Sigmoid colon (tissue), 7 donors: ENCODE results near the gene RNF8. TPM values are rescaled to one million over a fixed set of nuclear protein-coding genes. Genes with fewer than 3 reads are reported as not detected.
"Not testable (repeated sequence)": the region's sequence is repeated elsewhere in the genome, so short reads cannot be mapped to it uniquely, and the experiment has no call there.

ENCODE experiments used
- DNase-seq: peaks from one replicate; pipeline ENCODE4 v3.0.0-alpha.2; 2019
- H3K27ac ChIP-seq, 4 donors: fragments of 200-600 bp; sonication (generic); one replicate each; pipeline ENCODE4 v1.5.1; 2016 to 2019; ENCODE audit warnings: mild to moderate bottlenecking in 1 of 4
- H3K27me3 ChIP-seq, 3 donors: fragments of 200-600 bp; sonication (generic); one replicate each; pipeline ENCODE4 v1.5.1; 2019; ENCODE audit warnings: mild to moderate bottlenecking in 1 of 3
- H3K36me3 ChIP-seq, 4 donors: fragments of 200-600 bp; sonication (generic); one replicate each; pipeline ENCODE4 v1.5.1; 2016 to 2019
- H3K4me1 ChIP-seq, 4 donors: fragments of 200-600 bp; sonication (generic); one replicate each; pipeline ENCODE4 v1.5.1; 2017 to 2019
- H3K4me3 ChIP-seq, 4 donors: fragments of 200-600 bp; sonication (generic); one replicate each; pipeline ENCODE4 v1.5.1; 2017 to 2019; ENCODE audit warnings: mild to moderate bottlenecking in 2 of 4, moderate library complexity in 1 of 4
- H3K9me3 ChIP-seq, 4 donors: fragments of 200-600 bp in 3 of 4; sonication (generic) in 3 of 4; one replicate each; pipeline versions ENCODE4 v1.5.1 to v1.6.1; 2013 to 2019
- CTCF ChIP-seq, 4 experiments: fragments of 450-650 bp in 3 of 4; fragments of 200-600 bp in 1 of 4; IDR thresholded peaks; one replicate each; pipeline ENCODE4 v1.5.1; 2016 to 2019; ENCODE audit warnings: antibody characterized with exemption in 4 of 4, mild to moderate bottlenecking in 3 of 4, moderate library complexity in 2 of 4
- EP300 ChIP-seq, 4 donors: sonication (generic); formaldehyde crosslinking; IDR thresholded peaks; one replicate each; pipeline ENCODE4 v1.6.1; 2017; ENCODE audit warnings: antibody characterized with exemption in 4 of 4
- POLR2A ChIP-seq, 2 donors: fragments of 450-650 bp; IDR thresholded peaks; one replicate each; pipeline ENCODE4 v1.6.1; 2016; ENCODE audit warnings: antibody characterized with exemption in 2 of 2, mild to moderate bottlenecking in 2 of 2, moderate library complexity in 2 of 2
- POLR2AphosphoS5 ChIP-seq, 4 donors: sonication (generic); formaldehyde crosslinking; IDR thresholded peaks; one replicate each; pipeline ENCODE4 v1.6.1; 2017; ENCODE audit warnings: antibody characterized with exemption in 4 of 4
- WGBS, 2 donors: extraction: QIAGEN DNeasy Blood & Tissue Kit; methylation state at CpG; one replicate each; pipeline ENCODE4 v1.1.7; 2013; 5-methylcytosine and 5-hydroxymethylcytosine counted together
- intact Hi-C: fragments of 100-400 bp; cut with DNase I; formaldehyde crosslinking; loops from one replicate; pipeline ENCODE4 v1.15.1; 2023
- polyA plus RNA-seq, 3 donors: library from polyadenylated mRNA; stranded (reverse); fragments of 200-250 nt; gene quantifications; one replicate each; pipeline ENCODE4 v1.2.3, GENCODE V29; 2013
- total RNA-seq, 4 donors: library from RNA; depleted of rRNA; stranded (reverse); fragments of >200 nt; gene quantifications; one replicate each; pipeline ENCODE4 v1.1.0, GENCODE V29; 2016
- donor health status: healthy with polysubstance abuse.
- donor health status: Bipolar disorder and iron deficiency.
- donor health status: healthy.

The RNF8 gene
- total and polyA plus RNA-seq, 7 donors: 8.8 to 18.5 (median 11.6) TPM

DNA sequence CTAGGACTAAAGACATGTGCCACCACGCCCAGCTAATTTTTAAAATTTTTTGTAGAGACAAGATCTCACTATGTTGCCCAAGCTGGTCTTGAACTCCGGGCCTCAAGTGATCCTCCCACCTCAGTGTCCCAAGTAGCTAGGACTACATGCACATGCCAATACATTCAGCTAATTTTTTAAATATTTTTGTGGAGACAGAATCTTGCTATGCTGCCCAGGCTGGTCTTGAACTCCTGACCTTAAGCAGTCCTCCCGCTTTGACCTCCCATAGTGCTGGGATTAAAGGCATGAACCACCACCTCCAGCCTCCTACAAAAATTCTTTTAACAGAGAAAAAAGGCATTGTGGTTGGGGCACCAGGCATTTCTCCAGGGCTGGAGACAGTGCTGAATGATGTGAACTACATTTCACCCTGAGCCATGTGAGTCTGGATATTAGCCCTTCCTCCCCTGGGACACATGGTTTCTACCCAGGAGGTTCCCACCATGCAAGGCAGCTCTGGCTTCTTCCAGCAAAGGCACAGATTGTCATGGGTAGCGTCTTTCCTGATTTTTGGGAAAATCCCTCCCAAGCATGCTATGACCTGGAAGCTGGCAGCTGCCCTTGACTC, 42.9 kb downstream of the RNF8 start:
- H3K4me1 ChIP-seq: no peaks in the 10 kb centered on the region
- intact Hi-C loops: no loop called here
- H3K4me3 ChIP-seq: no peak overlapping the region
- peaks cover 0 to 18% (median 0%) of the 10 kb centered on the region in 4 donors for H3K36me3 ChIP-seq
- TF ChIP-seq CTCF (IDR thresholded peaks at IDR 0.05) (no peak), EP300 (IDR thresholded peaks at IDR 0.05) (no peak)
- 91 to 93% methylated on average over 4 of the region's 4 CpGs for WGBS, 2 donors
- H3K27me3 ChIP-seq: no peaks in the 10 kb centered on the region
- H3K27ac ChIP-seq: no peak overlapping the region
- H3K9me3 ChIP-seq: no peaks in the 10 kb centered on the region
- DNase-seq: no peak

DNA sequence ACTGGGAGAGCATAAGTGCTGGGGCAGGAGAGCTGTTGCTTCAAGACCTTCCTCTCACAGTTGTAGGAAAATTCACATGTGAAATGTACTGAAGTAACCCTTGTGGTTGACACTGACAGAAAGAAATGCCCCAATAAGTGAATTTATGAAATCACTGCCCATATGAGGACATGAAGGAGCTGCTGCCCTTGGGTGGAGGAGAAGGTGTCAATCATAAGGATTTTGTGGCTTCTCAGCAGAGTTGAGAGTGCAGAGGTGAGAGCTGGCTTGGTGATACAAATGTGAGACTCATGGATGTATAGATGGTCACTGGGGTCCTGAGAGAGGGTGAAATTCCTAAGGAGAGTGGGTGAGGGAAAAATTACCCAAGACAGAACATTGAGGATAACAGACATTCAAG, 45.3 kb downstream of the RNF8 start:
- intact Hi-C loops: no loop called here
- Histone ChIP-seq H3K4me3 (no peak overlapping the region), H3K27ac (no peak overlapping the region), H3K27me3 (no peaks in the 10 kb centered on the region), H3K36me3 (no peaks in the 10 kb centered on the region), H3K9me3 (no peaks in the 10 kb centered on the region), H3K4me1 (no peaks in the 10 kb centered on the region)
- no peak for DNase-seq
- TF ChIP-seq EP300 (IDR thresholded peaks at IDR 0.05): no peak
- TF ChIP-seq POLR2A (IDR thresholded peaks at IDR 0.05): no peak
- TF ChIP-seq POLR2AphosphoS5 (IDR thresholded peaks at IDR 0.05): no peak
- no peak for TF ChIP-seq CTCF (IDR thresholded peaks at IDR 0.05)

DNA sequence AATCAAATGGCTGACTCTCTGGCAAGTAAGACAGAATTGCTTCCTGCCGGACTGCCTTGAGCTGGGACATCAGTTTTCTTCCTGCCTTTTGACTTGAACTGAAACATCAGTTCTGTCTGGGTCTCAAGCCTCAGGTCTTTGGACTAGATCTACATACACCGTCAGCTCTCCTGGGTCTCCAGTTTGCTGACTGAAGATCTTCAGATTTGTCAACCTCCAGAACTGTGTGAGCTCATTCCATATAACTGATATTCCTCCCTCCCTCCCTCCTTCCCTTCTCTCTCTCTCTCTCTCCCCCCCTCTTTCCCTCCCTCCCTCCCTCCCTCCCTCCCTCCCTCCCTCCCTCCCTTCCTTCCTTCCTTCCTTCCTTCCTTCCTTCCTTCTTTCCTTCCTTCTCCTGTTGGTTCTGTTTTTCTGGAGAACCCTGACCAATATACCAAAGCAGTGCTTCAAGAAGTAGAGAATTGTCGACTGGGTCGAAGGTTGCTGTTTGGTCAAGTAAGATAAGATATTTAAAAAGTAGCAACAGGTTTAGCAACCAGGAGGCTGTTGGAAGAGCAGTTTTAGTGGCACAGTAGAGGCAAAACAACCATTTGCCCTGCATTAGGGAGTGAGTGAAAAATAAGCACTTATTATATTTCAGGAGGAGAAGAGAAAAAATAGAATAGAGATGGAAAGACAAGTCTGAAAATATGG, 46.2 kb downstream of the RNF8 start:
- H3K9me3 ChIP-seq: no peaks in the 10 kb centered on the region
- 50 to 61% methylated on average over 4 of the region's 4 CpGs for WGBS, 2 donors
- intact Hi-C loops: no loop called here

GRCh38 chr6:37401658-37402057, 47.9 kb downstream of the RNF8 start:
- H3K27me3 ChIP-seq, H3K4me1 ChIP-seq, DNase-seq, H3K4me3 ChIP-seq, intact Hi-C loops, H3K9me3 ChIP-seq, H3K36me3 ChIP-seq, H3K27ac ChIP-seq: not testable (repeated sequence)

More for the DNA sequence above, 46.2 kb downstream of the RNF8 start:
- DNase-seq: no peak
- Histone ChIP-seq H3K4me1 (no peaks in the 10 kb centered on the region), H3K4me3 (no peak overlapping the region), H3K36me3 (no peaks in the 10 kb centered on the region), H3K27me3 (no peaks in the 10 kb centered on the region), H3K27ac (no peak overlapping the region)
- no peak for TF ChIP-seq CTCF (IDR thresholded peaks at IDR 0.05)
- TF ChIP-seq POLR2AphosphoS5 (IDR thresholded peaks at IDR 0.05): no peak
- TF ChIP-seq EP300 (IDR thresholded peaks at IDR 0.05): no peak

- Histone ChIP-seq H3K4me1 (no peaks in the 10 kb centered on the region), H3K36me3 (no peaks in the 10 kb centered on the region), H3K27me3 (no peaks in the 10 kb centered on the region), H3K27ac (no peak overlapping the region), H3K9me3 (no peaks in the 10 kb centered on the region), H3K4me3 (no peak overlapping the region)
- TF ChIP-seq CTCF (IDR thresholded peaks at IDR 0.05): no peak
- TF ChIP-seq POLR2A (IDR thresholded peaks at IDR 0.05): no peak
- no peak for TF ChIP-seq EP300 (IDR thresholded peaks at IDR 0.05)
- no peak for TF ChIP-seq POLR2AphosphoS5 (IDR thresholded peaks at IDR 0.05)
- WGBS, 2 donors: 50 to 68% methylated on average over 3 of the region's 3 CpGs
- DNase-seq: no peak
- intact Hi-C loops: no loop called here
Observed at GRCh38 chr6:37406726-37407341, 53.1 kb downstream of the RNF8 start.
